Measurements from ENCODE around the gene OR4D1.

Gene OR4D1

DNA sequence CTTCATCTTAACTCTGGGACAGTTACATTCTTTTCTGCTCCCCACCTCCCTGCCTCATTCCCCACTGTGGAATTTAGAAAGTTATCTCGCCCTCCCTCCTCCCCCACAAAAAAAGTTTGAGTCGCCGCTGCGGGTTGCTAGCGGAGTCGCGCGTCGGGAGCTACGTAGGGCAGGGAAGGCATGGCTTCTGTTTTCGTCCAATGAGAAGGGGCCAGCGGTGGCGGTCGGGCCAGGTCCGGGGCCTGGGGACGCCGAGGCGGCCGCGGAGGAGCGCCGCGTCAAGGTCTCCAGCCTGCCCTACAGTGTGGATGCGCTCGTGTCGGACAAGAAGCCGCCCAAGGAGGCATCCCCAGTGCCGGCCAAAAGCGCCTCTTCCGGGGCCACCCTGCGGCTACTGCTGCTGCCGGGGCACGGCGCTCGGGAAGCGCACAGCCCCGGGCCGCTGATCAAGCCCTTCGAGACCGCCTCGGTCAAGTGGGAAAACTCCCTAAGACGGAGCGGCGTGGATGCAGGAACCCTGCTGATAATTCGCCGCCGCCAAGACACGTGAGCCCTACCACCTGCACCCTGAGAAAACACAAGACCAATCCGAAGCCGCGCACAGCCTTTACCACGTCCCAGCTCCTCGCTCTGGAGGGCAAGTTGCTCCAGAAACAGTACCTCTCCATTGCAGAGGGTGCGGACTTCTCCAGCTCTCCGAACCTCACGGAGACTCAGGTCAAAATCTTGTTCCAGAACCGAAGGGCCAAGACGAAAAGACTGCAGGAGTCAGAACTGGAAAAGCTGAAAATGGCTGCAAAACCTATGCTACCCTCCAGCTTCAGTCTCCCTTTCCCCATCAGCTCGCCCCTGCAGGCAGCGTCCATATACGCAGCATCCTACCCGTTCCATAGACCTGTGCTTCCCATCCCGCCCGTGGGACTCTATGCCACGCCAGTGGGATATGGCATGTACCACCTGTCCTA, 8.9 kb downstream of the OR4D1 start:
- peak; percentile 36 for DNase-seq

- no peak for DNase-seq
Observed at GRCh38 chr17:58158181-58158580, 10.0 kb downstream of the OR4D1 start.

DNA sequence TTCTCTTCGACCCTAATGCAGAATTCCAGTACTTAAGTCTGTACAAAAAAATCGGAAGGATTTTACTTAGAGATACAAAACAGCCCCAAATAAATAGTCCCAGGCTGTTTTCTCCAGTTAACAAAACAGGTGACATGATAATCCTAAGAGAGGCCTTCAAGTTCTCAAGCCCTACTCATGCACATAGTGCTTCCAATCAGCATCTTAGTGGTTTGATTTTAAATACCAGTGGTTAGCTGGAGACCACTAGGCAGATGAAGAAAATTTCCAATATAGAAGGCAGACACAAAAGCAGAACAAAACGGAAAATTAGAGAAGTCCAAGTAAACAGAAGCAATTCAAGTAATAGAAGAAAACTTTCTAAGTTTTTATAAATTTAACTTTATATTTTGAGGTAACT, 13.4 kb downstream of the OR4D1 start:
- DNase-seq: no peak

DNA sequence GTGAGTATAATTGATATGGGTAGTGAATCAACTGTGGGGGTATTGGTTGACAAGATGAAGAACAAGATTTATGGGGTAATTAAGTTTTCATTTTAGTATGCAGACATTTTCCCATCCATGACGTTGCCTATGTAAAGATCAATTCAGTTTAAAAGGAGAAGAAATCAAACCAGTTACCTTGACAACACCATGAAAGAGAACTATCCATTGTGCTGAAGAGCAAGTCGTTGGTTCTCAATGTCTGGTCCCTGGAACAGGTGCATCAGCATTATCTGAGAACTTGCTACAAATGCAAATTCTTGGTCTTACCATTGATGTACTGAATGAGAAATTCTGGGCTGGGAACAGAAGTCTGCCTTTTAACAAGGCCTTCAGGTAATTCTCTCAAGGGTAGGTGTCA, 17.8 kb downstream of the OR4D1 start:
- DNase-seq: no peak

GRCh38 chr17:58166682-58167081, 18.5 kb downstream of the OR4D1 start, which contains the start of gene OR4D2:
Gene OR4D2 (plus strand): TSS chr17:58166982. CDS start chr17:58169656, 2,674 bp downstream.
- DNase-seq: no peak

GRCh38 chr17:58170622-58171021, 22.4 kb downstream of the OR4D1 start:
- no peak for DNase-seq

DNA sequence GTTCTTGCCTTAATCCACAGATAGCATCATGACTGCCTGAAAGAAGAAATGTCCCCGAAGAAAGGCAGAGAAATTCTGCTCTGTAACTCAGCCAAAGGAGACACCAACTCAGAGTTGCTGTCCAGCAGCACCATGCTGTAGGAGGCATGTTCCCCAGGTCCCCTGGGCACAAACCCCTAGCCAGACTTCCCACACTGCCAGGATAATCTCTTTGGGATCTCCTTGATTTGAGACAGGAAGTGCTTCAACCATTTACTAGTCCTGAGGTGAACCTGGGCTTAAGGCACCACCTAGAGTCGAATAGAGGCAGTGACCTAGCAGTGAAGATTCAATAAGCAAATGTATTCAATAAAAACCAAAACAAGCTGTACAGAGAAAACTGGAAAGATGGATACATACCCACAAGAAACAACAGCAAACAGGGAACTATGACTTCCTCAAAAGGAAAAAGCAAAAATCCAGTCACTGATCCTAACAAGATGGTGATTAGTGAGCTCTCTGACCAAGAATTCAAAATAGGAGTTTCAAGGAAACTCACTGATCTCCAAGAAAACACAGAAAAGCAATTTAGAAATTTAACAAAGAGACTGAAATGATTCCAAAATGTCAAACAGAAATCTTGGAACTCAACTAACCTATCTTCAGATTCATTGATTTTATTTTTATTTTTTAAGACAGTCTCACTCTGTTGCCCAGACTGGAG, 24.3 kb downstream of the OR4D1 start:
- peak; percentile 2 for DNase-seq

DNA sequence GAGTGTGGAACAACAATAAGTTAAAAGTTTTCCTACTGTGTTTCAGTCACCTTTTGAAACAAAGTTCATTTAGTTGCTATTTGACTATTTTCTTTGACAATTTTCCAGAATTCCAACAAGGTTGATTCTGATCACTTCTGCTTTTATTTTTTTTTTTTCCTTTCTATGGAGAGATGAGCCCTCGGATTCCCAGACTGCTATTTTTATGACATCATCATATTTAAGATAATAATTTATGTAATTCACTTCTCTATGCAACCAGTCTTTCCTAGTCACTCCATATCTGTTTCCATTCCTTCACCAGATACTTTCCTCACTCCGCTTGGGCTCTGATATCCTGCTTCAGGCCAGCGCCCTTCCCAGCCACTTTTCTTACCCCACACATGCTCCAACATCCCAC, 26.7 kb downstream of the OR4D1 start:
- no peak for DNase-seq

GRCh38 chr17:58176200-58176599, 28.0 kb downstream of the OR4D1 start:
- no peak for DNase-seq

DNA sequence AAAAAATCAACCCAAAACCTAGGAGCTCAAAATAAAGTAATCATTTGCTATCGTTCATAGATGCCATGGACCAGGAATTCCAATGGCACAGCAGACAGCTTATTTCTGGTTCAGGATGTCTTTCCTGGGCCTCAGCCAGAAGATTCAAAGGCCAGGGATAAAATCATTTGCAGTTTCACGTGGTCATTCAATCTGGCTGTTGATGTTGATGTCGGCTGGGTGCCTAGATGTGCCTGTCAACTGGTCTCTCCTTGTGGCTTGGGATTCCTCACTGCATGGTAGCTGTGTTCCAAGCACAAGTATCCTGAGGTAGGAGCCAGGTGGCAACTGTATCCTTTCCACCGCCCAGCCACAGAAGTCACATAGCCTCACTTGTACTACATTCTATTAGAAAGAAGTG, 33.6 kb downstream of the OR4D1 start:
- no peak for DNase-seq

GRCh38 chr17:58183514-58183913, 35.3 kb downstream of the OR4D1 start:
- DNase-seq: no peak

DNA sequence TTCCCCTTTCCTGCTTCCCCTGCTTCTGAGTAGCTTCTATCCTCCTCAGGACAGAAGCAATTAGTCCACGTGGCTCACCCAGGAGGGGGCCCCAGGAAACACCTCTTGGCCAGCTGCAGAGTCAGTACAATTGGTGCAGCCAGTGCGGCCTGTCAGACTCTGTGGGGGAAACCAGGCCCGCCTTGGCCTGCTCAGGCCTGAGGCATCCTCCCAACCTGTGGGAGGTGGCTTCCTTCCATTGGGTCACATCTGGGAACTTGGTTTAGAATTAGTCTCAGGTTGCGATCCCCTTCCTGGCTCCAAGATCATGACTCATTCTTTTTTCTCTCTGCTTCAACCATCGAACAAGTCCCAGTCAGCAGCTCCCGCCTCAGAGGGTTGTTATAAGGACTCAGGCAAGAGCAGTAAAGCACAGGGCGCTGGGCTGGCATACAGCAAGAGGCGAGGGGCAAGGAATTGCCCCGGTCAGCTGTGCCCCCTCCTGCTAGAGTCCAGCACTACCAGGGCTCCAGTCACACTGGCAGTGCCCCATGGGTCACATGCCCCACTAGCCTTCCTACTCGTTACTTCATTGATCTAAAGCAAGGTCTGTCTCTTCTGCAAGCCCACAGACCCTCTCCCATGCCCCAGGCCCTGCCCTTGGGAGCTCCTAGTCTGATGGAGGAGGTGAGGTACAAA, 36.3 kb downstream of the OR4D1 start:
- no peak for DNase-seq

GRCh38 chr17:58184986-58185761, 37.0 kb downstream of the OR4D1 start:
- DNase-seq: no peak

GRCh38 chr17:58186591-58186990, 38.4 kb downstream of the OR4D1 start:
- DNase-seq: no peak

- no peak for DNase-seq
Observed at GRCh38 chr17:58187063-58187462, 38.9 kb downstream of the OR4D1 start.

DNA sequence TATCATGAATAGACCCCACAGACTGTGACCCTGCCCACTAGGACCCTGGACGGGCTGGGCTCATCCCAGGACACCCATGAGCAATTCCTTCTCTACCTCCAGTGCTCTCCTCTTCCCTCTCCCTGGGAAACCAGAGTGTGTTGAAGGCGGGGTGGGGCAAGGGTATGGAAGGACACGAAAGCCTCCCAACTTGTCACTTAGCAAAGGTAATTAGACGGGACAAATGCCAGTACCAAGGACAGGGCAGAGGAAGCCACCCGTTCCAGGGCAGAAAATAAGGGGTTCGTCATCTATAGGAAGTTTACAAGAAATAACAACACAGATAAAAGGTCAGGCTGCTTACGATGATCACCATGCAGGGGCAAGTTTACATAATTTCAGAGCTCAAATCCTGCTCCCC, 39.5 kb downstream of the OR4D1 start:
- no peak for DNase-seq

- peak; percentile 69 for DNase-seq
Observed at GRCh38 chr17:58189436-58190146, 41.4 kb downstream of the OR4D1 start.

DNA sequence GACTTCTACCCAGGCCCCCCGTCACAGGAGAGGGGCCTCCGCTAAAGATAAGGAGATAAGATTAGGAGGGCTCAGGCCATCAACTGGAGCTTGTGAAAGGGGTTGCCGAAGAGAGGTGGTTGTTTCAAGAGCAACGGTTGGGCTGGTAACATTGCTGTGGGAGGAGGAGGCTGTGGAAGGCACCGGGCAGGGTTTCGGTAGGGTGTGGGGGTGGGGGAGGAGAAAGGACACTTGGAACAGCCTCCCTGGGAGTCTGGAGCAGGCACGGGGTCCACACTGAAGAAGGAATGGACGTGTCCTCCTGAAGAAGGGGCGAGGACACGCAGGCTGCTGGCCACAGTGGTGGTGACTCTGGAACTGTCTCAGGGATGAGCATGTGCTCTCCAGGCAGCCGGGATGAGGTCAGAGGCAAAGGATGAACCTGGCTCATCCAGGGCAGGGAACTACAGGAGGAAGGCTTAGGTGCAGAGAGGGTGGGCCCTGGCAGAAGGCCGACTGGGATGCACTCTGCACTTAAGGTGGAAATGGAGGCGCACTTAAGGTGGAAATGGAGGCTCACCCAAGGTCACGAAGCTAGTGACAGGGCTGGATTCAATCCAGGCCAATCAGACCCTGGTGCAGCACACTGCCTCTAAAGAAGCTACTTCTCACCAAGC, 43.2 kb downstream of the OR4D1 start:
- no peak for DNase-seq

DNA sequence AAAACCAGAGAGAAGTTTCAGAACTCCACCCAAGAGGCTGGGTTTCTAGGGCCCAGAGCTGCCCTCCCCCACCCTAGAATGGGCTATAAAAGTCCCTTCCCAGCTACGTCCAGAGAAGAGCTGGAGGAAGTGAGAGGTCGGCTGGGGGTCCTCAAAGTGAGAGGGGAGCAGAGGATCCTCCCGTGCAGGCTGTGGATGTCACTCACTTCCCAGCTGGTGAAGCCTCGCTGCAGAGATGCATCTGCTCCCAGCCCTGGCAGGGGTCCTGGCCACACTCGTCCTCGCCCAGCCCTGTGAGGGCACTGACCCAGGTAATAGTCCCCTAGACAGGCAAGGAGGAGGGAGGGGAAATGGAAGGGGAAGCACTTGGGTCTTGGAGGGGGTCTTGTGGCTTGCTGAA, 44.4 kb downstream of the OR4D1 start, which contains the start of gene EPX:
TSS of gene EPX (plus strand) at position 115 of the 400 bp plus-strand sequence. CDS start at position 236, 121 bp downstream.
- DNase-seq: no peak

DNA sequence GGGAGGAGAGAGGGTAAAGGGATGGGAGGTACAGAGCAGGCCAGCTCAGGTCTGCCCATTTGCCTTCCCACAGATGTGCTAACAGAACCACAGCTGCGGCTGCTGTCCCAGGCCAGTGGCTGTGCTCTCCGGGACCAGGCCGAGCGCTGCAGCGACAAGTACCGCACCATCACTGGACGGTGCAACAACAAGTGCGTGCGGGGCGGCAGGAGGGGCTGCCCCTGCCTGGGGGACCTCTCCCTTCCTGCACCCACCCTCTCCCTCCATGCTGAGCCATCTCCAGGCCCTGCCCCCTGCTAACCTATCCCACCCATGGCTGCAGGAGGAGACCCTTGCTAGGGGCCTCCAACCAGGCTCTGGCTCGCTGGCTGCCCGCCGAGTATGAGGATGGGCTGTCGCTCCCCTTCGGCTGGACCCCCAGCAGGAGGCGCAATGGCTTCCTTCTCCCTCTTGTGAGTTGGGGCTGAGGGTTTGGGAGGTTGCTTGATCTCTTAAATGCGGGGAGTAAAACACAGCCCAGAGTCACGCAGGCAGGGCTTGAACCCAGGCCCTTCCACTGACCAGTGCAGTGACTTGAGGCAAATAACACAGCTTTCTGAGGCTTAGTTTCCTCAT, 45.6 kb downstream of the OR4D1 start:
- no peak for DNase-seq
